ENCODE data around the gene GABPB1.

Gene GABPB1

DNA sequence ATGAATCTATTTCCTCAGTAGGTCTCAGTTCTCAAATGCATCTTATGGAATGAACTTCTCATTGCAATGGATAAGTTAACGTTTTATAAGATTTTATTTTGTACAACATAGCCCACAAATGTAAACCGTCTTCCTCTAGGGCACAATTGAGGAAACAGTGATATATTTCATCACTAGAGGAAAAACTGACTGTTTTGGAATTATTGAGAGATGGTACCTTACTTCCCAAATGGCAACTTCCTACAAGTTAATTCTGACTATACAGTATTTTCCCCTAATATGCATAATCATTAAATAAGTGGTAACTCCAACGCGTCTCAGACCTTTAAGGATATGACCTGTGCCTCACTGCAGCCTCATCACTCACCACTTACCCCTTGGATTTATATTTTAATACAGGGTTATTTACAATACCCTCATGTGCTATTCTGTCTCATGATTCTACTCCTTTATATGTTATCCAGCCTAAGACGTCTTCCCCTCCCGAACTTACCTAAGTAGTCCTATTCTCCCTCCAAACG is 13.3 kb downstream of the GABPB1 start:
- DNase-seq, result no peak

DNA sequence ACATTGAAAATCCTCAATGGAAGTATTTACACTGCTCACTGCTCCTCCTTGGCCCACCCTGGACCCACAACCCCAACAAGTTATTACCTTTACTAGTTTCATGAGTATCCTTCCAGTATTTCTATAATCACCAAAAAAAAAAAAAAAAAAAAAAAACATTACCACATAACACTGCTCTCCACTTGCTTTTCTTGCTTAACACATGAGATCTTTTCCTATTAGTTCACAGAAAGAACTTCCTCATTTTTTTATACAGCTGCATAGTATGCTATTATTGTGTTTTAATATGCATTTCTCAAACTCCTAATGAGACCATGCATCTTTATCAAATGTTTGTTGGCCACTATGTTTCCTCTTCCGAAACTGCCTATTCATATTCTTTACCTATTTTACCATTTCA is 14.6 kb downstream of the GABPB1 start:
- DNase-seq, result no peak

DNA sequence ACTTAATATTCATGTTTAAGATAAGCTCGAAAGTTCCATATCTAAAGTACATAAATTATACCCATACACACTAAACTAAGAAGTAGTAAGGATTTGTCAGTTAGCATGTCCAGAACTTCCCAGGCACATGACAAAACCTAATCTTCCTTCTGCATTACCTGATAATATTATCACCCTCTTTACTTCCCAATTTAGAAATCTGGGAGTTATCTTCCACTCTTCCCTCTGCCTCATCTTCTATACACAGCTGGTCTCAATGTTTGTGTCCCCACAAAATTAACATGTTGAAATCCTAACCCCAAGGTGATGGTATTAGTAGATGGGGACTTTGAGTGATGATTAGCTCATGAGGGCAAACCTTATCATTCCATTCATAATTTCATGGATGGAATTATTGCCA is 15.3 kb downstream of the GABPB1 start:
- DNase-seq, result no peak

DNA sequence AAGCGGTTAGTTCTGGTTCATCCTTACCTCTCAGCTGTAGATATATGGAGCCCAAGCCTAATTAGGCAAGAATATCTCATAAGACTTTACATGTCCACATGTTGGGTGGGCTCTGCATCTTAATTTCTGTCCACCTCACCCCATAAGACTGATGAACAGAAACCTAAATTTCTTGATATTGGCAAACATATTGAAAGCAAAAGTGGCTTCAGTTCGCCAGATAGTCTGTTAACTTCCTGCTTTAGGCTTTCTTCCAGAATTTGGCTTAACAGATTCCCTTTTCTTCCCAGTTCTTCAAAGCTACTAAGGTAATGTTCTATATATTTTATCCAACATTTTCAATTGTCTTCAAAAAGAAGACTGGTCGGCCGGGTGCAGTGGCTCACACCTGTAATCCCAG is 19.7 kb downstream of the GABPB1 start:
- DNase-seq, result no peak

DNA sequence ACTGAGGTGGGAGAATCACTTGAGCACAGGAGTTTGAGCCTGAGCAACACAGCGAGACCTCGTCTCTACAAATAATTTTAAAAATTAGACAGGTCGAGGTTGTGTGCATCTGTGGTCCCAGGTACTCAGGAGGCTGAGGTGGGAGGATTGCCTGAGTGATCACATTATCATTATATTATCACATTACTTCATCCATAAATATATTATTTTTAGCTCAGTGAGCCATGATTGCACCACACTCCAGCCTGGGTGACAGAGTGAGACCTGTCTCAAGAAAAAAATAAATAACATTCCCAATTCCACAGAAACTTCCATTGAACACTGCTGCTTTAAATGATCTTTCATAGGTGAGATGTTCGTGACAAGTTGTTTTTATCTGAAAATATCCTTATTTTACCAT is 21.8 kb downstream of the GABPB1 start:
- no peak for DNase-seq

DNA sequence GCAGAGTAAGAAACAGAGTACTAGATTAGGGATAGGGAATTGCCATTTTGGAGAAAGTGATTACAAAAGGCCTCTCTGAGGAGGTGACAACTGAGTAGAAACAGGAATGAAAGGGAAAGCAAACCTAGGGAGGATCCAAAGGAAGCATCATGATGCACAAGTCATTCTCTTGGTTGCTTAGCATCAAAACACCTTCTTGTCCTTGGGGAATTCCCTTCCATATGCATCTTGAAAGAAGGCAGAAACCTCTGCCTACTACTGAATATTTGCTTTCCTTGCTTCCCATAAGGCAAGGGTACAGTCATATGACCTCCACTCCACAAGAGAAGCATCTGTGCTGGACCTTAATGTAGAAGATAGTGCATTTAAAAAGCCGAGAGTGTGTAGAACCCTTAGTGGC is 24.1 kb downstream of the GABPB1 start:
- no peak for DNase-seq

DNA sequence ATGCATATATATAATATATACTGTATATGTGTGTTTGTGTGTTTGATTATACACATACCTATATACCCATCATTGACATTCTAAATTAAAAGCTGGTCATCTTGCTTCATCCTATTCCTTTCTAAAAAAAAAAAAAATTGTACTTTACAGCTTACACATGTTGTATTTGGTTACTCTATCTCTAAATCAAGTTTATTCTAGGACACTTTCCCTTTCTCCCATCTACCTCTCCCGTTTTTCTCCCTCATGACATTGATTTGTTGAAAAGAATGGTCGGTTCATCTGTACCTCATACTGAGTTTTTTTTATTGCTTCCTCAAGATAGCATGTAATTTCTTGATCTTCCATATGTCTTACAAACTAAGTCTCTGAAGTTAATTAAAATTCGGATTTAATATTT is 26.9 kb downstream of the GABPB1 start:
- DNase-seq, result no peak

DNA sequence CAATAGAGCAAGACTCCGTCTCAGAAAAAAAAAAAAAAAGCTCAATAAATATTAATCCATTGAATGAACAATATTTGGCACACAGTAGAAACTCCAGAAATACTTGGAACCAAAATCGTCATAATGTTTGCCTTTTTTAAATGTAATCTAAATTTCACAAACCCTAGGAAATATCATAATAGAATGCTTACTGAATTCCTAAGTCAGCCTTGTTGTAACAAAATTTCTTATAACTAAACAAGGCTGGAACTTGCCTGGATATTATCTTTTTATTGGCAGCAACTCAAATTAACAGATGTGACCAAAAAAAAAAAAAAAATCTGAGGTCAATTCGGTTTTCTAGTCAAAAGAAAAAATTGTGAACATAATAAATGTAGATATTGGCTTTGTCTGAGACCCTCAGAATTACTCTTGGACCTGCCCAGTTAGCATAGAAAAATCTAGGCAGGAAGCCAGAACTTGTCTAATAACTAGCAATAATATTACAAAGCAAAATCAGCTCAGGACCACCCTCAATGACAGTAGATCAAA is 33.3 kb downstream of the GABPB1 start:
- DNase-seq, result no peak

DNA sequence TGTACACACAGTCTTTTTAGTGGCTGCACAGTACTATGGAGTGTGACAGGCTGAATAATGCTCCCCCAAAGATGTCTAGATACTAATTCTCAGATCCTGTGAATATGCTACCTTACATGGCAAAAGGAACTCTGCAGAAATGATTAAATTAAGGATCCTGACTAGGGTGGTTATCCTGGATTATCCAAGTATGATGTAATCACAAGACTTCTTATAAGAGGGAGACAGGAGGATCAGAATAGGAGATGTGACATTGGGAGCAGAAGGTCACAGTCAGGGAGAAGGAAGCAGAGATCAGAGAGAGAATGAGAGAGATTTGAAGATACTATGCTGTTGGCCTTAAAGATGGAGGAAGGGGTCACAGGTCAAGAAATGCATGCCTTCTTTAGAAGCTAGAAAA is 34.5 kb downstream of the GABPB1 start:
- DNase-seq, result no peak

DNA sequence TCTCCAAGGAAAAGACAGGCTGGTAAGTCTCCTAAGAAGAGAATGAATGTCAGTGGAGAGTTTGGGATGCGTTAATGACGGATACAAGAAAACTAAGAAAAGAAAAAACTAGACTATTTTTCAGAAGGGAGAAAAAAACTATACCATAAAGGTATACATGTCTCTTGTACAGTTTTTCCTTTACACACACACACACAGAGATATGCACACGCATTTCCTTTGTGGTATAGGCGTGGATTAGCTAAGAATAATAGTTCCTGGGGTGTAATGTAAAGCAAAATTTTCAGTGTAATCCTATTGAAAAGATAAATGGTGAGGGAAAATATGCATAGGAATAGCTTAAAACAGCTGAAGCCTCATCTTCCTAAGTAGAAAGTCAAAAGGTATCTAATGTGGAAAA is 36.3 kb downstream of the GABPB1 start:
- no peak for DNase-seq

DNA sequence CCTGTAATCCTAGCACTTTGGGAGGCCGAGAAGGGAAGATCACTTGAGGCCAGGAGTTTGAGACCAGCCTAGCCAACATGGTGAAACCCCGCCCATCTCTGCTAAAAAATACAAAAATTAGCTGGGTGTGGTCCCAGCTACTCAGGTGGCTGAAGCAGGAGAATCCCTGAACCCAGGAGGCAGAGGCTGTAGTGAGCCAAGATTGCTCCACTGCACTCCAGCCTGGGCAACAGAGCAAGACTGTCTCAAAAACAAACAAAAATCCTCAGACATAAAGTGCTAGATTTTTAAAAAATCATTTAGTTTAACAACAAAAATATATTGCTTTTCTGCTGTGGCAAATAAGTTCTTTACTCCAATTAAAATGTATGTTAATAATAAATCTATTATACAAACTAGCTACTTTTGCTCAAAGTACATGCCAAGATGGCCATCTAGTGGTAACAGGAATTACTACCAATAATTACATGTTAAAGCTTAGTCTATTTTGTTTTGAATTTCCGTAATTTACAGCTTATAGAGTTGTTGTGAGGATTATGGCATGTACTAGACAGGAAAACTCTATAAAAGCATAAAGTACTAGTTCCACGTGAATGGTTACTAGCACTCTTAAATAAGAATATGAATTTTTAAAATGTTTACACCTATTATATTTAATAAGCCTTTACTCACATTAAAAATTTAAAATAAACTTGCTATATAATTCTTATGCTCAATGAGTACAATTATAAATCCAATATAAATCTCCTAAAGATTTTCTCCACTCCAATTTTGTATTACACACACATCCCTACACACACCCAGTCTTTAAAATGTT is 39.0 kb downstream of the GABPB1 start:
- DNase-seq, result peak; percentile 61

DNA sequence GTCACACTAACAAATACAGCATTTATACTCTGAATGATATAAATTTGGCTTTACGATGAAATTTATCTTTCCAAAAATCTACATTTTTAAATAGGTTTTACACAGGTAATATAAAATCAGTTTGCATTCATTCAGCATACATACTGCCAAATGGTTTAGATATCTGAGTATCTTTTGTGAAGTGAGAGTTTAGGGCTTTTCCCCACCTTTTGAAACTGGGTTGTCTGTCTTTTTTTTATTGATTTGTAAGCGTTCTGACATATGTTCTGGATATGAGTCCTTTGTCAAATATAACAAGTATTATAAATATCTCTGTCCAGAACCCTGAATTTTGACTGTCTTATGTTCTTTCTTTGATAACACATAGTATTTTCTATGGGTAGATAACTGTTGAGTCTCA is 42.4 kb downstream of the GABPB1 start:
- DNase-seq, result no peak

DNA sequence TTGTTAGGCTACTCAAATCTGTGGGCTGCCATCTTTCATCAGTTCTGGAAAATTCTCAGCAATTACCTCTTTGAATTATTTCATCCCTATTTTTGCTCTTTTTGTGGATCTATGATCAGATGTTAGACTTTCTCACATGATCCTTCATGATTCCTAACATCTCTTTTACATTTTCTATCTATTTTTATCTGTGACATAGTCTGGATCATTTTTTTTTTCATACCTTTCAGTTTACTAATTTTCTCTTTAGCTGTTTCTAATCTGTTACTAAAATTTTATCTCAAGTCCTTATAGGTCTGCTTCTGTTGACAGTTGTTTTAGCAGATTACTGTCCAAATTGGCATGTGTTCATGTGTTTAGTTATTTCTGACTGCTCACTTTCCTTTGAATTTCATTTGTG is 47.2 kb downstream of the GABPB1 start:
- DNase-seq, result no peak

DNA sequence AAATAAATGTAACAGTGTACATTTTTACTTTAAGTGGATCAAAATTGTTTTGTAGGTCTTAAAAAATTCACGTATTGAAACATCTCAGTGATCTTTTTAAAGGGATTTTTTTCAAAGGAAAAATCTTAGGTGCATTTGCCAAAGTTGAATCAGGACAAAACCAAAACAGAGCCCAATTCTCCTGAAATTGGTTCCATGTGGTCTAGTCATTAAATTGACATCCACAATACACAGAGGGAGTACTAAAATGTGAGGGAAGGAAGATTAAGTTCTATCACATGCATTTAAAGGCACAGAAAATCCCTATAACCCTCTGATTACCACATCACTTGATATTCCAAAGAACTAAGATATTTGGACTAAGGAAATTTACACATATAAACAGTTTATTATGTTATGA is 50.2 kb downstream of the GABPB1 start:
- no peak for DNase-seq

DNA sequence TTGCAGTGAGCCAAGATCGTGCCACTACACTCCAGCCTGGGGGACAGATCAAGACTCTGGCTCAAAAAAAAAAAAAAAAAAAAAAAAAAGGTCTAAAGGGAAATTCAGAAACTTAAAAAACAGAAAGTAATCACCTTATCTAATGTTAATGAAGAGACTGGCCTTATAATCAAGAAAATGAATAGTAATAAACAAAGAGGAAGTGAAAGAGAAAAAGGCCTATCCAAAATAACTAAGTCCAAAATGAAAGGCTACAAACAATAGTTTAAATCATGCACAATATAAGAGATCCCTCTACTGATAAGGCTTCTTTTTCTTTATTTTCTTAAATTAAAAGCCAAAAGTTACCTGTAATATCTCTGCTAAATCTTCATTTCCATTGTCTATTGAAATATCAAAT is 52.4 kb downstream of the GABPB1 start:
- no peak for DNase-seq

DNA sequence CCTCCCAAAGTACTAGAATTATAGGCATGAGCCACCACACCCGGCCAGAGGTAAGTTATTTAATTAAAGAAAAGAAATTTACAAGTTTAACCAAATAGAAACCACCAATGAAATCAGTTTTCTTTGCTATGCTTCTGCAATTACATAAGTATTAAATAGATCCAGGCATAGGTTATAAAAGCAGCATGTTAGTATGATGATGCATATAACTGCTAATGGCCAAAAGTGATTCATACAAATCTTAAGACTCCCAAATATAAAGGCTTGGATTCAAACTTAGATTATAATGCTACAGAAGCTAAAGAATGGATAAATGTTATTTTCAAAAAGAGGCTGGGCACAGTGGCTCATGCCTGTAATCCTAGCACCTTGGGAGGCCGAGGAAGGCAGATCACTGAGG is 56.7 kb downstream of the GABPB1 start:
- no peak for DNase-seq

DNA sequence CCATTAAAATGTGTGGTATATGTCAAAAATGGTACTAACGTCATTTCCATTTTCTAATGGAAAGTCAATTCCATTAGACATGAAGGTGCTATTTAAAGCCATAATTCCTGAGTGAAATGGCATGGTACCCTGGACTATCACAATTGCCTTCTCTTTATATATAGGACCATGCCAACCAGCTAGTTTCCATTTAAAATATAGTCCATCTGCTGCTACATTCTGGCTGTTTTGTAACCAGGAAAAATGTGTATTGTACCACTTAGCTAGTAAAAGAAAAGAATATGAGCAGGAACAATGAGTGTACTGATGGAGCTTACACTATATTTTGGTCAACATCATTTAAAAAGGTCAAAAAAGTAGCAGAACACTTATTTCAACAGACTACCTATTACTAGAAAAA is 59.0 kb downstream of the GABPB1 start:
- no peak for DNase-seq

DNA sequence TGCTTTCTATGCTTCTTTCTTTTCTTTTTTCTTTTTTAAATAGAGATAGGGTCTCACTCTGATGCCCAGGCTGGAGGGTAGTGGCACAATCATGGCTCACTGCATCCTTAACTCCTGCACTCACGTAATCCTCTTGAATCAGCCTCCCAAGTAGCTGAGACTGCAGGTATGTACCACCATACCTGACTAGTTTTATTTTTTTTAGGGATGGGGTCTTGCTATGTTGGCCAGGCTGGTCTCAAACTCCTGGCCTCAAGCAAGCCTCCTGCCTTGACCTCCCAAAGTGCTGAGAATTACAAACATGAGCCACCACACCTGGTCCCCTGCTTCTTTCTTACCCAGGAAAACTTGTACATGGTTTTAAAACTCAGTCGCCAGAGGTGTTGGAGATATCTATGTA is 65.2 kb downstream of the GABPB1 start:
- DNase-seq, result no peak

DNA sequence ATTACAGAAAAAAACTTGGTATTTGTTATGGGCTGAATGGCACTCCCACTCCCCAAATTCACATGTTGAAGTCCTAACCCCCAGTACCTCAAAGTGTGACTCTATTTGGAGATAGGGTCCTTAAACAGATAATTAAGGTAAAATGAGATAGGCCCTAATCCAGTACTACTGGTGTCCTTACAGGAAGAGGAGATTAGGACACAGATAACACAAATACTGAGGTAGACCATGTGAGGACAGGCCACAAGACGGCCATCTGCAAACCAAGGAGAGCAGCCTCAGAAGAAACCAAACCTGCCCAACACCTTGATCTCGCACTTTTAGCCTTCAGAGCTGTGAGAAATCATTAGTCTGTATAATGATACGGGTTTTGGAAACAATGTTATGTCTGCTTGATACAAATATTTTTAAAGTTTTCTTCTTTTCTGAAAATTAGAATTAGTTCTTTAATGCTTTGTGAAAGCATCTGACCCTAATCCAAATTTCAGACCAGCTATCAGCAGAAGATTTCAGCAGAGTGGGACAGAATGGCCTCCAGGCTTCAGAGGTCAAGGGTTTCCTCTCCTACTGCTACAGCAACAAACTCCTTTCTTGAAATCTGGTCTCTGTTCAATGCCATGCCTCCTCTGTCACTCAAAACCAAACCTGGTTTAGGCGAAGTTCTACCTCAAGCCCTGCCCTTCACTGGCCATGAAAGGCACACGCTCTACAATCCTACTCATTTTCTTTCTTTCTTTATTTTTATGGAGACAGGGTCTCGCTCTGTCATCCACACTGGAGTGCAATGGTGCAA is 67.5 kb downstream of the GABPB1 start:
- no peak for DNase-seq

DNA sequence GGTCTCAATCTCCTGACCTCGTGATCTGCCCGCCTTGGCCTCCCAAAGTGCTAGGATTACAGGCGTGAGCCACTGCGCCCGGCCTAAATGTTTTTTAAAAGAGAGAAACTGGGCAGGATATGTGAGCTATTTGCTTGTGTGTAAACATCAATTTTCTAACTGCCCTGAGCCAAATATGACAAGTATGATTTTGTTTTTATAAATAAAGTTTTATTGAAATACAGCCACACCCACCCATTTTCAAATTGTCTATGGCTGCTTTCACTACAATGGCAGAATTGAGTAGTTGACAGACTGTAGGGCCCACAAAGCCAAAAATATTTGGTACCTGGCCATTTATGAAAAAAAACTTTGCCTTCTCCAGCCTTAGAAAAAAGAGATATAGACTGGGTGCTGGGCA is 73.6 kb downstream of the GABPB1 start:
- no peak for DNase-seq

DNA sequence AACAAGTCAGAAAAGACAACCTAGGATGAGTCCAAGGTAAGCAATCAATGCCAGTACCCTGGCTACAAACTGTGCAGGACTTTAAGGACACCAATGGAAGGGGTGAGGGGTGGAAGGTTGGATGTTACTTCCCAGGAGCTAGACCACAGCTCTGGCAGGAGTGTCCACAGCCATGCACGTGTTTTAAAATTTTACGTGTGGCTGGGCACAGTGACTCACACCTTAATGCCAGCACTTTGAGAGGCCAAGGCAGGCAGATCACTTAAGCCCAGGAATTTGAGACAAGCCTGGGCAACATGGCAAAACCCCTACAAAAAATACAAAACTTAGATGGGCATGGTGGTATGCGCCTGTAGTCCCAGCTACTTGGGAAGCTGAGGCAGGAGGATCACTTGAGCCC is 74.7 kb downstream of the GABPB1 start:
- no peak for DNase-seq

DNA sequence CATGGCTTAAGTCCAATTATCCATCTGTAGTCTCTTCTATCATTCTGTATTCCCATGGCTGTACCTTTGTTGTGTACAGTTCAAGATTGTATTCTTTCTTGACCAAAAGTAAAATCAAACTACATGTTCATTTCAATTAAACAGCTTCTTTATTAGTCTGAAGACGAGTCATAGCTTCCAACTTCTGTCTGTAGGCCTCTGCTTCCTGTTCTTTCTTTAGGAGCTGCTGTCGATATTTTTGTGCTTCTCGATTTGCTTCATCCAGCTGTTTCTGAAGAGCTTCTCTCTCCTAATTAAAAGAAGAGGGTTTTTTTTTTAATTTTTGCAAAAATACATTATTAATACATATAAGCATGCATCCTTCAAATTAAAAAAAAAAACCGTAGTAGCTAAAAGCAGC is 76.5 kb downstream of the GABPB1 start:
- no peak for DNase-seq

DNA sequence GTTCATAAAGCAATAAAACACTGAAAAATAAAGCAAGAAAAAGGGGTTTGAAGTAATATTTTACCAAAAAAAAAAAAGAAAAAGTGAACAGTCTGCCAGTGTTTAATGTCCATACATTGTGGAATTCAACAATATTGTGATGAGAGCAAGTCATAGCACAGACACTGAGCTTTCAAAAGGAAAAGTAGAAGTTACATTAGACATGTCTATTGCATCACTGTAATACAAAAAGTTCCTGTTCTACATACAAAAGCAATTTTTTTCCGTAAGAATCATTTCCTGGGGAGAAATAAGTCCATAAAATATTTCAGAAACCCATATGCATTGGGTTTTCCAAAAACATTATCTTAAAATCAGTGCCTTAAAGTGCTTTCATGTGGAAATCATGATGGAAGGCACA is 77.6 kb downstream of the GABPB1 start:
- no peak for DNase-seq

DNA sequence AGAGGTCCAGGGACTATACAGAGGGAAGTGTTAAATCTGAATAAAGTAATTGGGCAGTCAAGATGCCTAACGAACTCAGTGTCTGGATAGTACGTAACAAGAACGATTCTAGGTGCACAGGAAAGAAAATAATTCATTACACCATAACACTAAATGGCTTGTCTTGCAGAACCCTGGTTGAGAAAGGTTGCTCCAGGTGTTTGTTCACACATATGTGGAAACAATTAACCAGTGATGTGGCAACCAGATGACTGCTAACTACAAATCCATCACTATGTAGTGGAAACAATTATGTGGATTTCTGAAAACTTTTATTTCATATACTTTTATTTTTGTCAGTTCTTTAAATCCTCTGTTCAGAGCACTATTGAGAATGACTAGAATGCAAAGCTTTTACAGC is 79.1 kb downstream of the GABPB1 start:
- no peak for DNase-seq
